SU-DHL-6 (cell line): ENCODE data around the gene SPAG7.

Source experiments
- CTCF ChIP-seq: fragments of 200-600 bp; sonication (generic); IDR thresholded peaks from one replicate; pipeline ENCODE4 v1.5.1; 2017; ENCODE audit warnings: antibody characterized with exemption, mild to moderate bottlenecking, low read length, moderate library complexity; ENCODE audit not compliant: insufficient read depth, poor library complexity, severe bottlenecking
- EZH2phosphoT487 ChIP-seq: fragments of 200-600 bp; sonication (generic), shearing (Covaris generic); conservative IDR thresholded peaks from 2 replicates; pipeline ENCODE4 v1.6.1; 2018; ENCODE audit warnings: mild to moderate bottlenecking, antibody characterized with exemption, low read length, moderate library complexity, mixed read lengths

DNA sequence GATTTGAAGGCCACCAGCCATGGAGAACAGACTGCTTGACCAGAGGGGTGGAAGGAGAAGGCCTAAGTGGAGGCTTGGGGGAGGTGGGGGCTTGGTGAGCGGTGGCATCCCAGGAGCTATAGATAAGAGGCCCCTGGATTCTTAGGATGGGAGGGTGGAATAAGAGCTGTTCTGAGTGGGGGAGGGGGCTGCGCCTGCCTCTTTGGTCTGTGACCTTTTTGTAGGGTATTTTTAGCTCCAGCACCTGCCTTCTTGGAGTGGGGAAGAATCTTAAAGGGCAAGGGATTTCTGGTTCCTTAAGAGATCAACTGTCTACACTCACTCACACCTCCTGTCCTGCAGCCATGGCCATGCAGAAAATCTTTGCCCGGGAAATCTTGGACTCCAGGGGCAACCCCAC, 16.1 kb downstream of the SPAG7 start:
- TF ChIP-seq CTCF = no peak
- no peak for TF ChIP-seq EZH2phosphoT487
